ENCODE data around the gene ROR1. TPM values are rescaled to one million over a fixed set of nuclear protein-coding genes. Genes with fewer than 3 reads are reported as not detected.

The ROR1 gene
- total and polyA plus RNA-seq, 2 donors (not counting 1 experiment from before 2014, with no cell fraction given): 0.46 to 16.0 TPM

GRCh38 chr1:63906047-63906704 is 132.4 kb downstream of the ROR1 start:
- Mint-ChIP-seq H3K27me3 (peaks cover 32% of the 10 kb centered on the region), H3K9me3 (ENCODE audit: insufficient read depth) (no peaks in the 10 kb centered on the region), H3K4me3 (no peak overlapping the region), H3K27ac (no peak overlapping the region), H3K4me1 (peaks cover 11% of the 10 kb centered on the region)
- ATAC-seq (ENCODE audit: low read depth) (no peak), DNase-seq (no peak)
- H3K9me3 ChIP-seq (ENCODE audit: control extremely low read depth in 1 of 3, control insufficient read depth in 2 of 3, insufficient read depth in 1 of 3, low read length in 2 of 3): no peaks in the 10 kb centered on the region
- TF ChIP-seq EZH2 (IDR thresholded peaks at IDR 0.05; ENCODE audit: borderline replicate concordance, insufficient read depth, low read depth, low read length, poor library complexity, severe bottlenecking) (no peak), CTCF (IDR thresholded peaks at IDR 0.05) (no peak)
- H4K20me1 ChIP-seq (ENCODE audit: control insufficient read depth, insufficient read depth, low read length, poor library complexity, severe bottlenecking): no peaks in the 10 kb centered on the region
- no peak overlapping the region for H3K4me2 ChIP-seq (replicated peaks; ENCODE audit: low read depth, low read length, poor library complexity, severe bottlenecking)
- ChIA-PET POLR2A (no interaction called here), CTCF (interaction anchor here (1.0 to 1.8 kb wide), 3 partner anchors 9 to 215 kb away, joined by 7 to 12 read pairs (median 10); partner anchors contain the start of gene ROR1)
- H3K4me3 ChIP-seq (ENCODE audit: control extremely low read depth in 1 of 5, extremely low read depth in 1 of 5, insufficient read depth in 1 of 5, low read depth in 2 of 5, low read length in 4 of 5): no peak overlapping the region
- no peak overlapping the region for H3K27ac ChIP-seq (ENCODE audit: low read length in 2 of 2)
- no peaks in the 10 kb centered on the region for H3K36me3 ChIP-seq (replicated peaks in 1 of 2; ENCODE audit: control extremely low read depth in 1 of 2, control insufficient read depth in 1 of 2, extremely low read depth in 1 of 2, insufficient read depth in 2 of 2, low read length in 1 of 2)
- H3K4me1 ChIP-seq (ENCODE audit: control insufficient read depth in 2 of 2, insufficient read depth in 2 of 2, low read length in 2 of 2): peaks cover 7 to 9% of the 10 kb centered on the region in 2 donors
- H2AFZ ChIP-seq (ENCODE audit: insufficient read depth, low read depth, low read length, poor library complexity, severe bottlenecking): no peak overlapping the region
- peaks cover 0 to 6% (median 2%) of the 10 kb centered on the region in 4 experiments for H3K27me3 ChIP-seq (replicated peaks in 1 of 4; ENCODE audit: control extremely low read depth in 1 of 4, control insufficient read depth in 3 of 4, insufficient read depth in 4 of 4, low read length in 3 of 4)
- WGBS (ENCODE audit: insufficient coverage): 92% methylated on average over 6 of the region's 8 CpGs
- intact Hi-C loops (cut with micrococcal nuclease): no loop called here
- no peak overlapping the region for H3K9ac ChIP-seq (ENCODE audit: low read length)
- H3K79me2 ChIP-seq (ENCODE audit: control insufficient read depth, insufficient read depth, low read length): no peaks in the 10 kb centered on the region

GRCh38 chr1:63907051-63907450 is 133.2 kb downstream of the ROR1 start:
- Histone ChIP-seq H2AFZ (ENCODE audit: insufficient read depth, low read depth, low read length, poor library complexity, severe bottlenecking) (no peak overlapping the region), H3K9ac (ENCODE audit: low read length) (no peak overlapping the region), H3K9me3 (ENCODE audit: control extremely low read depth in 1 of 3, control insufficient read depth in 2 of 3, insufficient read depth in 1 of 3, low read length in 2 of 3) (no peaks in the 10 kb centered on the region), H4K20me1 (ENCODE audit: control insufficient read depth, insufficient read depth, low read length, poor library complexity, severe bottlenecking) (no peaks in the 10 kb centered on the region), H3K36me3 (replicated peaks in 1 of 2; ENCODE audit: control extremely low read depth in 1 of 2, control insufficient read depth in 1 of 2, extremely low read depth in 1 of 2, insufficient read depth in 2 of 2, low read length in 1 of 2) (no peaks in the 10 kb centered on the region), H3K79me2 (ENCODE audit: control insufficient read depth, insufficient read depth, low read length) (no peaks in the 10 kb centered on the region), H3K4me3 (ENCODE audit: control extremely low read depth in 1 of 5, extremely low read depth in 1 of 5, insufficient read depth in 1 of 5, low read depth in 2 of 5, low read length in 4 of 5) (no peak overlapping the region), H3K27me3 (replicated peaks in 1 of 4; ENCODE audit: control extremely low read depth in 1 of 4, control insufficient read depth in 3 of 4, insufficient read depth in 4 of 4, low read length in 3 of 4) (peaks cover 0 to 10% (median 2%) of the 10 kb centered on the region in 4 experiments), H3K27ac (ENCODE audit: low read length in 2 of 2) (no peak overlapping the region), H3K4me1 (ENCODE audit: control insufficient read depth in 2 of 2, insufficient read depth in 2 of 2, low read length in 2 of 2) (peaks cover 7 to 9% of the 10 kb centered on the region in 2 donors), H3K4me2 (replicated peaks; ENCODE audit: low read depth, low read length, poor library complexity, severe bottlenecking) (no peak overlapping the region)
- no peak for ATAC-seq (ENCODE audit: low read depth)
- intact Hi-C loops (cut with micrococcal nuclease): no loop called here
- peaks cover 11% of the 10 kb centered on the region for H3K4me1 Mint-ChIP-seq
- WGBS (ENCODE audit: insufficient coverage): 93% methylated on average over 3 of the region's 6 CpGs
- H3K4me3 Mint-ChIP-seq: no peak overlapping the region
- H3K27me3 Mint-ChIP-seq: peaks cover 28% of the 10 kb centered on the region
- TF ChIP-seq CTCF (IDR thresholded peaks at IDR 0.05) (no peak), EZH2 (IDR thresholded peaks at IDR 0.05; ENCODE audit: borderline replicate concordance, insufficient read depth, low read depth, low read length, poor library complexity, severe bottlenecking) (no peak)
- CTCF ChIA-PET: interaction anchor here (1.0 kb wide), 1 partner anchor 215 kb away, joined by 4 read pairs; no protein-coding TSS in a partner anchor
- POLR2A ChIA-PET: interaction anchor here (0.6 kb wide), 1 partner anchor 134 kb away, joined by 4 read pairs; no protein-coding TSS in a partner anchor
- no peak for DNase-seq
- no peak overlapping the region for H3K27ac Mint-ChIP-seq
- H3K9me3 Mint-ChIP-seq (ENCODE audit: insufficient read depth): no peaks in the 10 kb centered on the region
